Measurements from ENCODE around the gene CCL11. TPM values are rescaled to one million over a fixed set of nuclear protein-coding genes. Genes with fewer than 3 reads are reported as not detected.
A peak's percentile ranks its signal among the peaks of the same experiment; 100 is the strongest.

CCL11 gene
- polyA plus RNA-seq, 1 of the 3 experiments (the other 2 are of a cell fraction): not detected

- peaks cover 0 to 6% of the 10 kb centered on the region in 2 experiments for H3K36me3 ChIP-seq (replicated peaks in 1 of 2; ENCODE audit: control insufficient read depth in 1 of 2, insufficient read depth in 2 of 2, low read length in 1 of 2)
- peak overlapping the region; percentile 81 for H3K9ac ChIP-seq
- H3K4me1 ChIP-seq (ENCODE audit: control insufficient read depth in 1 of 2, insufficient read depth in 2 of 2, low read depth in 1 of 2, low read length in 1 of 2): peaks cover 29 to 35% of the 10 kb centered on the region in 2 experiments
- peak overlapping the region; percentile 68 to 98 for H3K27ac ChIP-seq (ENCODE audit: low read depth in 2 of 2, low read length in 1 of 2)
- DNase-seq: no peak
- H3K4me2 ChIP-seq: peak overlapping the region; percentile 89
- no peaks in the 10 kb centered on the region for H3K27me3 ChIP-seq (ENCODE audit: insufficient read depth)
- peaks cover 50% of the 10 kb centered on the region for H3F3A ChIP-seq (replicated peaks; ENCODE audit: insufficient read depth)
- 36% methylated on average over 1 of the region's 1 CpG for WGBS (ENCODE audit: low lambda C conversion rate)
- no peaks in the 10 kb centered on the region for H3K9me3 ChIP-seq
- H3K79me2 ChIP-seq (ENCODE audit: insufficient read depth): peaks cover 8% of the 10 kb centered on the region; the same call in 1 of the 2 replicates
- POLR2A ChIA-PET: no interaction called here
- CTCF ChIA-PET: interaction anchor here (1.0 to 2.1 kb wide), 2 partner anchors 55 to 106 kb away, joined by 5 to 10 read pairs; no protein-coding TSS in a partner anchor
- TF ChIP-seq MEF2A (IDR thresholded peaks at IDR 0.05; ENCODE audit: borderline replicate concordance, low read depth) (no peak), MAX (IDR thresholded peaks at IDR 0.05; ENCODE audit: low read depth) (no peak), FOXJ3 (CRISPR knock-in tag; IDR thresholded peaks at IDR 0.05) (no peak), PBX3 (IDR thresholded peaks at IDR 0.05) (no peak), EZH2phosphoT487 (IDR thresholded peaks at IDR 0.05; ENCODE audit: borderline replicate concordance, low read depth) (no peak), SMC3 (IDR thresholded peaks at IDR 0.05; ENCODE audit: low read depth, low read length) (no peak), TEAD4 (IDR thresholded peaks at IDR 0.05; ENCODE audit: borderline replicate concordance, insufficient read depth) (no peak), TAF1 (IDR thresholded peaks at IDR 0.05; ENCODE audit: borderline replicate concordance, low read depth, low read length) (no peak), USF2 (IDR thresholded peaks at IDR 0.05; ENCODE audit: borderline replicate concordance, low read depth, low read length) (no peak), RCOR1 (IDR thresholded peaks at IDR 0.05; ENCODE audit: low read length) (no peak), CTCF (IDR thresholded peaks at IDR 0.05) (no peak), FOXM1 (IDR thresholded peaks at IDR 0.05; ENCODE audit: low read depth) (no peak), RAD21 (IDR thresholded peaks at IDR 0.05; ENCODE audit: low read length) (no peak), IRF3 (IDR thresholded peaks at IDR 0.05; ENCODE audit: low read depth, low read length) (no peak), MXI1 (IDR thresholded peaks at IDR 0.05; ENCODE audit: low read depth, low read length) (no peak)
- no peak overlapping the region for H2AFZ ChIP-seq (ENCODE audit: low read depth)
- H3K9me2 ChIP-seq: no peaks in the 10 kb centered on the region
- H4K20me1 ChIP-seq (ENCODE audit: insufficient read depth): no peaks in the 10 kb centered on the region
- H3K4me3 ChIP-seq (ENCODE audit: low read depth in 2 of 2, low read length in 1 of 2): peak overlapping the region; percentile 53 to 67; a peak in 3 of 4 replicates
Observed at GRCh38 chr17:34255841-34256240, 29.7 kb upstream of the CCL11 start.

Measured in SK-N-SH (cell line).